Fibroblast of lung (primary cell): ENCODE data around the gene TUBB3. TPM values are rescaled to one million over a fixed set of nuclear protein-coding genes. Genes with fewer than 3 reads are reported as not detected.
A peak's percentile ranks its signal among the peaks of the same experiment; 100 is the strongest.

ENCODE experiments used
- DNase-seq, 2 donors: peaks; one replicate each; pipeline versions ENCODE4 v3.0.0 to v3.0.0-alpha.2; 2010; ENCODE audit warnings: low read depth in 2 of 2
- H2AFZ ChIP-seq: 2 replicates; pipeline ENCODE4 v1.5.1; 2012; ENCODE audit warnings: low read length, control low read depth, inconsistent platforms
- H3K27ac ChIP-seq: 2 replicates; pipeline ENCODE4 v1.5.1; 2011; ENCODE audit warnings: low read length, control low read depth; ENCODE audit not compliant: insufficient read depth
- H3K27me3 ChIP-seq: 2 replicates; pipeline ENCODE4 v1.5.1; 2011; ENCODE audit warnings: mild to moderate bottlenecking, low read length; ENCODE audit not compliant: control insufficient read depth, insufficient read depth
- H3K36me3 ChIP-seq: 2 replicates; pipeline ENCODE4 v1.5.1; 2011; ENCODE audit warnings: low read length; ENCODE audit not compliant: control insufficient read depth, insufficient read depth
- H3K4me1 ChIP-seq: 2 replicates; pipeline ENCODE4 v1.5.1; 2011; ENCODE audit warnings: low read length; ENCODE audit not compliant: control insufficient read depth, insufficient read depth; ENCODE audit errors: extremely low read depth
- H3K4me2 ChIP-seq: 2 replicates; pipeline ENCODE4 v1.5.1; 2011; ENCODE audit warnings: low read length, control low read depth; ENCODE audit not compliant: insufficient read depth; ENCODE audit errors: extremely low read depth
- H3K4me3 ChIP-seq, 4 experiments: fragments of 200-600 bp in 1 of 4; sonication (generic) in 1 of 4; replicated peaks in 1 of 4; 2 replicates each; pipeline ENCODE4 v1.5.1; 2011 to 2016; ENCODE audit warnings: low read length in 4 of 4, low read depth in 3 of 4, mild to moderate bottlenecking in 3 of 4, control low read depth in 2 of 4, inconsistent platforms in 1 of 4, mixed read lengths in 1 of 4; ENCODE audit not compliant: insufficient read depth in 1 of 4; ENCODE audit errors: control extremely low read depth in 1 of 4
- H3K79me2 ChIP-seq: 2 replicates; pipeline ENCODE4 v1.5.1; 2012; ENCODE audit warnings: mild to moderate bottlenecking, low read length, inconsistent platforms; ENCODE audit not compliant: control insufficient read depth, insufficient read depth
- H3K9ac ChIP-seq: 2 replicates; pipeline ENCODE4 v1.5.1; 2011; ENCODE audit warnings: mild to moderate bottlenecking, low read length, control low read depth; ENCODE audit not compliant: insufficient read depth
- H3K9me3 ChIP-seq: 2 replicates; pipeline ENCODE4 v1.5.1; 2012; ENCODE audit warnings: low read depth, low read length; ENCODE audit not compliant: control insufficient read depth, insufficient read depth
- H4K20me1 ChIP-seq: 2 replicates; pipeline ENCODE4 v1.5.1; 2011; ENCODE audit warnings: low read length; ENCODE audit not compliant: control insufficient read depth, insufficient read depth; ENCODE audit errors: extremely low read depth
- EZH2 ChIP-seq: IDR thresholded peaks from 2 replicates; pipeline ENCODE4 v1.5.1; 2012; ENCODE audit warnings: low read length, control low read depth, mild to moderate bottlenecking; ENCODE audit errors: missing control alignments
- polyA plus RNA-seq, 2 donors: library from polyadenylated mRNA; depleted of rRNA in 1 of 2; stranded (reverse) in 1 of 2; unstranded in 1 of 2; fragments of >200 nt; gene quantifications; 2 replicates each; pipeline ENCODE4 v1.2.1, GENCODE V29; 2011 to 2012; ENCODE audit warnings: missing spikeins in 1 of 2
- total RNA-seq: library from RNA; depleted of rRNA; stranded (reverse); fragments of >200 nt; gene quantifications from 2 replicates; pipeline ENCODE4 v1.2.1, GENCODE V29; 2014
- TF ChIP-seq, protein P1 (sequence below), 2 donors: IDR thresholded peaks in 1 of 2; conservative IDR thresholded peaks in 1 of 2; 1 replicate in 1 of 2; 2 replicates in 1 of 2; pipeline ENCODE4 v1.5.1; 2011 to 2012; ENCODE audit warnings: low read length in 2 of 2, control low read depth in 1 of 2, inconsistent platforms in 1 of 2, low read depth in 1 of 2, mild to moderate bottlenecking in 1 of 2

The TUBB3 gene
- total and polyA plus RNA-seq, 2 donors (not counting 1 experiment from before 2014, with no cell fraction given) = 134 to 294 TPM

DNA sequence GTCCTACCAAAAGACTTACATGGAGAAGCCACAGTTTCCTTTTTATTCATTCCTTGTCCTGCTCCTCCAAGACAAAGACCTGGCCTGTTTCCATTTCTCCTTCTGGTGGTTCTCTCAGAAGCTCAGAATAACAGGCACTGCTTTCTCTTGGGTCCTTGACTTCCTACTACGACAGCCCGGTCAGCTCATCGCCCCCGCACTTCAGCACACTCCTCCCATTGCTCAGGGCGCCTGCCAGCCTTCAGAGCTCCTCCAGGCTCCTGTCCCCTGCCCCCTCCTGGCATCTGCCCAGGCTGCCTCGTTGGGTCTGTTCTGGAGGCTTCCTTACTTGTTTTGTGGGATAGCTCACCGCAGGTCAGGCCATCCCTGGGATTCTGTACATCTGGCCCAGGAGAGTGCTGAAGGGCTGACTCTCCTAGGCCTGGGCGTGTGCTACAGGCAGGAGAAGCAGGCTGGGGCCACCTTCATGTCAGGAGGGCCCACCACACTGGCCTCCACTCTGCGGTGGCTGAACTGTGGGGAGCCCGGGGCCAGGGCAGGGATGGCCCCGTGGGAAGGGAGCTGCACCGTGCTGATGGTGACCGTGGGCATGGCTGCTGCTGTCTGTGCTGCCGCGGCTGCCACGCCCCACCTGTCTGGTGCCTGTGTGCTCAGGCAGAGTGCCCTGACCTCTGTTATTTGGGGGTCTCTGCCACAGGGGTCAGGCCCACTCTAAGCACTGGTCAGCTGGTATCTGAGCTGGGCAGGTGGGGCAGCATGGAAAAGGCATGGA is 32.1 kb upstream of the TUBB3 start:
- Histone ChIP-seq H3K9me3 (no peaks in the 10 kb centered on the region), H3K36me3 (peaks cover 39% of the 10 kb centered on the region), H3K27ac (no peak overlapping the region), H3K79me2 (no peaks in the 10 kb centered on the region), H4K20me1 (no peaks in the 10 kb centered on the region), H3K9ac (no peak overlapping the region), H3K27me3 (no peaks in the 10 kb centered on the region), H3K4me2 (no peak overlapping the region), H3K4me1 (no peaks in the 10 kb centered on the region), H2AFZ (no peak overlapping the region), H3K4me3 (no peak overlapping the region)
- no peak for TF ChIP-seq EZH2
- TF ChIP-seq, protein P1, sequence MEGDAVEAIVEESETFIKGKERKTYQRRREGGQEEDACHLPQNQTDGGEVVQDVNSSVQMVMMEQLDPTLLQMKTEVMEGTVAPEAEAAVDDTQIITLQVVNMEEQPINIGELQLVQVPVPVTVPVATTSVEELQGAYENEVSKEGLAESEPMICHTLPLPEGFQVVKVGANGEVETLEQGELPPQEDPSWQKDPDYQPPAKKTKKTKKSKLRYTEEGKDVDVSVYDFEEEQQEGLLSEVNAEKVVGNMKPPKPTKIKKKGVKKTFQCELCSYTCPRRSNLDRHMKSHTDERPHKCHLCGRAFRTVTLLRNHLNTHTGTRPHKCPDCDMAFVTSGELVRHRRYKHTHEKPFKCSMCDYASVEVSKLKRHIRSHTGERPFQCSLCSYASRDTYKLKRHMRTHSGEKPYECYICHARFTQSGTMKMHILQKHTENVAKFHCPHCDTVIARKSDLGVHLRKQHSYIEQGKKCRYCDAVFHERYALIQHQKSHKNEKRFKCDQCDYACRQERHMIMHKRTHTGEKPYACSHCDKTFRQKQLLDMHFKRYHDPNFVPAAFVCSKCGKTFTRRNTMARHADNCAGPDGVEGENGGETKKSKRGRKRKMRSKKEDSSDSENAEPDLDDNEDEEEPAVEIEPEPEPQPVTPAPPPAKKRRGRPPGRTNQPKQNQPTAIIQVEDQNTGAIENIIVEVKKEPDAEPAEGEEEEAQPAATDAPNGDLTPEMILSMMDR (conservative IDR thresholded peaks at IDR 0.05 in 1 of 2, IDR thresholded peaks at IDR 0.05 in 1 of 2; ENCODE audit: low read depth in 1 of 2, low read length in 2 of 2) = no peak
- peak in 1 of 2 donors; percentile 45 for DNase-seq

DNA sequence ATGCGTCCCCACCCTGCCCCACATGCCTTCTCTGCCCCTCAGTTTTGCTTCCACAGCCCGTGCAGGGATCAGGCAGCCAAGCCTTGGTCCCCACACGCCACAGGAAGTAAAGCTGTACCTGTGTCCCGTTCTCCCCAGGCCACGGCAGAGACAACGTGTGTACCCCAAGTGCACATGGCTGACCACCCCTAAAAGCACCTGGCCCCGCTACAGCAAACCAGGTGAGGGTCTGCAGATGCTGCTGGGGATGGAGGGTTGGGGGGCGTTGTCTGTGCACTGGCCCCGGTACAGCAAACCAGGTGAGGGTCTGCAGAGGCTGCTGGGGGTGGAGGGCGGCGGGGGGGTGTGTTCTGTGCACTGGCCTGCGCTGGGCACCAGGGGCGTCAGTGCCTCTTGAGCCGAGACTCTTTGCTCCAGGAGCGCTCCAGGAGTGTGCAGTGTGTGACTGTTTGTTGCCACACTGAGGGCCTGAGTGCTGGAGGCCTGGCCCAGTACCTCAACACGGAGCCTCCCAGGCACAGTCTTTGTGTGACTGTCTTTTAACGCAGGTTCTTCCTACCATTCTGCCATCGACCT is 31.0 kb upstream of the TUBB3 start:
- H3K36me3 ChIP-seq = peaks cover 42% of the 10 kb centered on the region
- no peak for DNase-seq
- no peak overlapping the region for H3K27ac ChIP-seq
- H2AFZ ChIP-seq = no peak overlapping the region
- no peaks in the 10 kb centered on the region for H3K9me3 ChIP-seq
- TF ChIP-seq, protein P1 (conservative IDR thresholded peaks at IDR 0.05 in 1 of 2, IDR thresholded peaks at IDR 0.05 in 1 of 2; ENCODE audit: low read depth in 1 of 2, low read length in 2 of 2) = no peak
- no peak for TF ChIP-seq EZH2
- no peaks in the 10 kb centered on the region for H3K4me1 ChIP-seq
- no peaks in the 10 kb centered on the region for H3K27me3 ChIP-seq
- no peaks in the 10 kb centered on the region for H4K20me1 ChIP-seq
- no peaks in the 10 kb centered on the region for H3K79me2 ChIP-seq
- no peak overlapping the region for H3K4me3 ChIP-seq
- no peak overlapping the region for H3K9ac ChIP-seq
- H3K4me2 ChIP-seq = no peak overlapping the region

DNA sequence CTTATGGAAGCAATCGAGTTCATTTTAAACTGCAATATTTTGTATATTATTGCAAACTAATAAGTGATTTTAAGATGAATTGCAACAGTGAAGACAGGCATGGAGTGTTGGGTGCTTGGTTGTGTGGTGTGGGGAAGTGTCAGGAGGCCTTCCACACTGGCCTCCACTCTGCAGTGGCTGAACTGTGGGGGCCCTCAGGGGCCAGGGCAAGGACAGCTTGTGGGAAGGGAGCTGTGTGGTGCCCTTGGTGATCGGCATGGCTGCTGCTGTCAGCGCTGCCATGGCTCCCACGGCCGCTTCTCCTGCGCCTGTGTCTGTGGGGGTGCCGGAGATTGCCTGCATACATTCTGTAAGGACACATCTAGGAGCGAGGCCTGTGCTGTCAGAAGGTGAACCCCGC is 30.5 kb upstream of the TUBB3 start:
- Histone ChIP-seq H3K27ac (no peak overlapping the region), H2AFZ (no peak overlapping the region), H3K79me2 (no peaks in the 10 kb centered on the region), H3K4me2 (no peak overlapping the region), H3K27me3 (no peaks in the 10 kb centered on the region), H3K4me3 (no peak overlapping the region), H3K9me3 (no peaks in the 10 kb centered on the region), H3K9ac (no peak overlapping the region), H3K36me3 (peaks cover 38% of the 10 kb centered on the region), H4K20me1 (no peaks in the 10 kb centered on the region), H3K4me1 (no peaks in the 10 kb centered on the region)
- TF ChIP-seq, protein P1 (conservative IDR thresholded peaks at IDR 0.05 in 1 of 2, IDR thresholded peaks at IDR 0.05 in 1 of 2; ENCODE audit: low read depth in 1 of 2, low read length in 2 of 2) = no peak
- no peak for TF ChIP-seq EZH2
- DNase-seq = no peak
